Upper lobe of left lung (tissue), 6 donors: ENCODE measurements around the gene ADAMTS17. TPM values are rescaled to one million over a fixed set of nuclear protein-coding genes. Genes with fewer than 3 reads are reported as not detected.

Source experiments
- ATAC-seq, 2 donors: fragments of 200-7000 bp; cut with Tn5 transposase; one replicate each; pipeline ENCODE4 v1.9.1; 2022; ENCODE audit warnings: mild to moderate bottlenecking in 2 of 2, moderate library complexity in 2 of 2; ENCODE audit not compliant: low FRiP score in 2 of 2
- DNase-seq, 2 donors: peaks; one replicate each; pipeline ENCODE4 v3.0.0-alpha.2; 2019 to 2020
- H3K27ac ChIP-seq, 4 donors: fragments of 200-600 bp; sonication (generic); one replicate each; pipeline ENCODE4 v1.5.1; 2016 to 2019
- H3K27me3 ChIP-seq, 4 donors: fragments of 200-600 bp; sonication (generic); one replicate each; pipeline ENCODE4 v1.5.1; 2017 to 2019
- H3K36me3 ChIP-seq, 4 donors: fragments of 200-600 bp; sonication (generic); one replicate each; pipeline ENCODE4 v1.5.1; 2016 to 2019
- H3K4me1 ChIP-seq, 4 donors: fragments of 200-600 bp; sonication (generic); one replicate each; pipeline ENCODE4 v1.5.1; 2018 to 2019
- H3K4me3 ChIP-seq, 4 donors: fragments of 200-600 bp; sonication (generic); one replicate each; pipeline ENCODE4 v1.5.1; 2017 to 2019; ENCODE audit warnings: mild to moderate bottlenecking in 2 of 4, moderate library complexity in 1 of 4
- H3K9me3 ChIP-seq, 4 donors: fragments of 200-600 bp; sonication (generic); one replicate each; pipeline ENCODE4 v1.5.1; 2018 to 2019
- EP300 ChIP-seq, 4 donors: sonication (generic); formaldehyde crosslinking; IDR thresholded peaks; one replicate each; pipeline ENCODE4 v1.5.1; 2017; ENCODE audit warnings: antibody characterized with exemption in 4 of 4, control low read depth in 2 of 4
- POLR2A ChIP-seq, 4 donors: fragments of 450-650 bp; IDR thresholded peaks; one replicate each; pipeline ENCODE4 v1.5.1; 2016 to 2017; ENCODE audit warnings: antibody characterized with exemption in 4 of 4, mild to moderate bottlenecking in 2 of 4
- POLR2AphosphoS5 ChIP-seq, 2 donors: sonication (generic); formaldehyde crosslinking; IDR thresholded peaks; one replicate each; pipeline ENCODE4 v1.5.1; 2017; ENCODE audit warnings: antibody characterized with exemption in 2 of 2
- WGBS, 2 donors: methylation state at CpG; one replicate each; pipeline ENCODE4 v1.1.5; 2017 to 2018; 5-methylcytosine and 5-hydroxymethylcytosine counted together
- total RNA-seq, 6 donors: library from RNA; depleted of rRNA in 4 of 6; stranded (reverse); fragments of >200 nt in 4 of 6; gene quantifications; one replicate each; pipeline versions ENCODE4 v1.1.0 to v1.2.1, GENCODE V29; 2016 to 2021
- TF ChIP-seq, protein P1 (sequence below), 6 experiments: fragments of 450-650 bp in 4 of 6; fragments of 200-600 bp in 2 of 6; sonication (generic) in 2 of 6; IDR thresholded peaks; one replicate each; pipeline ENCODE4 v1.5.1; 2016 to 2019; ENCODE audit warnings: antibody characterized with exemption in 6 of 6
- donor health status: DM: no; HTN: no; CAD: no; lungs with moderate emphysema.
- donor health status: DM: no; HTN: yes; CAD: no; lungs with severe emphysema.

Gene ADAMTS17
- total RNA-seq, 6 donors from 2014 or later, result 3.2 to 11.5 (median 5.7) TPM

DNA sequence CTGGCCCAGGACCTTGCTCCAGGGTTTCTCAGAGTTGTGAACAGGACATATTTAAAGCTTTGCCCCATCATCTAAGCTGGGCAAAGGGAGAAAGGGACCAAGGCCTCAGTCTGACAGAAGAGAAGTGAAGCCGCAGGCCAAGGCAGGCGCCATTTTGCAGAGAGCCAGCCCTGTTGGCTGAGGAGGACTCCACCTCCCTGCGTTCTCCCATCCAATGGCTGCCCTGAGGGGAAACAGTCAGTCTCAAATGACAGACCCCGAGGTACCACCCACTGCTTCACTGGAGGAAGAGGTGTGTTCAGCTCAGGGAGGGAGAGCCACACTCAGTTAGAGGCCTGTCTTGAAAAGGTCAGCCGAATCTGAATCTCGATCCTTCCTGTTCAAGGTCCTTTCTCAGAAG is 86.1 kb downstream of the ADAMTS17 start:
- no peak overlapping the region for H3K4me3 ChIP-seq
- H3K4me1 ChIP-seq, result no peaks in the 10 kb centered on the region
- no peaks in the 10 kb centered on the region for H3K27me3 ChIP-seq
- no peak overlapping the region for H3K27ac ChIP-seq
- ATAC-seq (no peak), DNase-seq (peak in 1 of 2 donors; percentile 6)
- WGBS, 2 donors, result 92 to 94% methylated on average over 4 to 6 of the region's 6 CpGs
- TF ChIP-seq EP300 (IDR thresholded peaks at IDR 0.05) (no peak), POLR2AphosphoS5 (IDR thresholded peaks at IDR 0.05) (no peak)
- TF ChIP-seq, protein P1, sequence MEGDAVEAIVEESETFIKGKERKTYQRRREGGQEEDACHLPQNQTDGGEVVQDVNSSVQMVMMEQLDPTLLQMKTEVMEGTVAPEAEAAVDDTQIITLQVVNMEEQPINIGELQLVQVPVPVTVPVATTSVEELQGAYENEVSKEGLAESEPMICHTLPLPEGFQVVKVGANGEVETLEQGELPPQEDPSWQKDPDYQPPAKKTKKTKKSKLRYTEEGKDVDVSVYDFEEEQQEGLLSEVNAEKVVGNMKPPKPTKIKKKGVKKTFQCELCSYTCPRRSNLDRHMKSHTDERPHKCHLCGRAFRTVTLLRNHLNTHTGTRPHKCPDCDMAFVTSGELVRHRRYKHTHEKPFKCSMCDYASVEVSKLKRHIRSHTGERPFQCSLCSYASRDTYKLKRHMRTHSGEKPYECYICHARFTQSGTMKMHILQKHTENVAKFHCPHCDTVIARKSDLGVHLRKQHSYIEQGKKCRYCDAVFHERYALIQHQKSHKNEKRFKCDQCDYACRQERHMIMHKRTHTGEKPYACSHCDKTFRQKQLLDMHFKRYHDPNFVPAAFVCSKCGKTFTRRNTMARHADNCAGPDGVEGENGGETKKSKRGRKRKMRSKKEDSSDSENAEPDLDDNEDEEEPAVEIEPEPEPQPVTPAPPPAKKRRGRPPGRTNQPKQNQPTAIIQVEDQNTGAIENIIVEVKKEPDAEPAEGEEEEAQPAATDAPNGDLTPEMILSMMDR (IDR thresholded peaks at IDR 0.05), result no peak
- H3K9me3 ChIP-seq, result no peaks in the 10 kb centered on the region
- no peaks in the 10 kb centered on the region for H3K36me3 ChIP-seq

DNA sequence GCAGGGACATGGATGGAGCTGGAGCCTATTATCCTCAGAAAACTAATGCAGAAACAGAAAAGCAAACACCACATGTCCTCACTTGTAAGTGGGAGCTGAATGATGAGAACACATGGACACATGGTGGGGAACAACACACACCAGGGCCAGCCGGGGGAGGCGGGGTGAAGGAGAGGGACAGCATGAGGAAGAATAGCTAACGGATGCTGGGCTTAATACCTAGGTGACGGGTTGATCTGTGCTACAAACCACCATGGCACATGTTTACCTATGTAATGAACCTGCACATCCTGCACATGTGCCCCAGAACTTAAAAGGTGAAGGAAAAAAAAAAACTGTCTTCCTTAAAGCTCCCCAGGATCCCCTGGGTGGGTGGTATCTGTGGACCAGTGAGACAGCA is 87.1 kb downstream of the ADAMTS17 start:
- Histone ChIP-seq H3K4me3 (no peak overlapping the region), H3K36me3 (no peaks in the 10 kb centered on the region), H3K9me3 (no peaks in the 10 kb centered on the region), H3K27ac (no peak overlapping the region), H3K27me3 (no peaks in the 10 kb centered on the region), H3K4me1 (no peaks in the 10 kb centered on the region)
- 70 to 82% methylated on average over 4 of the region's 4 CpGs for WGBS, 2 donors
- ATAC-seq, result no peak
- TF ChIP-seq POLR2A (IDR thresholded peaks at IDR 0.05), result no peak
- TF ChIP-seq, protein P1 (IDR thresholded peaks at IDR 0.05), result no peak
- no peak for TF ChIP-seq POLR2AphosphoS5 (IDR thresholded peaks at IDR 0.05)
- no peak for TF ChIP-seq EP300 (IDR thresholded peaks at IDR 0.05)
- DNase-seq, result peak in 1 of 2 donors; percentile 4

DNA sequence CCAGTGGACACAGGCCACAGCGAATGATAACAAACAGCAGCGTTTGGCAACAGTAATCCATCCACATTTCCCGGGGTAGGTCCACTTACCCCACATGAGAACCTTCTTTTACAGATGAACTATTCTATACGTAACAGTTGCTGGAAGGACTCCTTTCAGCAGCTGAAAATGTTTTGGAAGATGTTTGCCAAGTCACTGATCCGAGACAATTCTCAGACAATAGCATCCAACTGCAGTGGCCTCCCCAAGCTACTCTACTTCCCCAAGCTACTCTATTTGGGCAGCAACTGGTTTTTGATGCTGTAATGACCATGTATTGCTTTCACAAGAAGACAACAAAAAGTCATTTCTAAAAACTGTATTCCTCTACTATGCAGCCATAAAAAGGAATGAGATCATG is 87.5 kb downstream of the ADAMTS17 start:
- peak in 1 of 2 donors; percentile 3 for DNase-seq
- Histone ChIP-seq H3K4me3 (no peak overlapping the region), H3K4me1 (no peaks in the 10 kb centered on the region), H3K36me3 (no peaks in the 10 kb centered on the region), H3K27ac (no peak overlapping the region), H3K27me3 (no peaks in the 10 kb centered on the region), H3K9me3 (no peaks in the 10 kb centered on the region)
- ATAC-seq, result no peak
- TF ChIP-seq POLR2AphosphoS5 (IDR thresholded peaks at IDR 0.05), result no peak
- TF ChIP-seq EP300 (IDR thresholded peaks at IDR 0.05), result no peak
- no peak for TF ChIP-seq POLR2A (IDR thresholded peaks at IDR 0.05)
- 55 to 69% methylated on average over 5 of the region's 5 CpGs for whole genome bisulfite sequencing, 2 donors

GRCh38 chr15:100253640-100254039 is 88.1 kb downstream of the ADAMTS17 start:
- no peak overlapping the region for H3K4me3 ChIP-seq
- WGBS, 2 donors, result 58 to 69% methylated on average over 1 of the region's 1 CpG
- no peak overlapping the region for H3K27ac ChIP-seq
- H3K9me3 ChIP-seq, result no peaks in the 10 kb centered on the region
- DNase-seq (no peak), ATAC-seq (no peak)
- no peaks in the 10 kb centered on the region for H3K36me3 ChIP-seq
- H3K27me3 ChIP-seq, result no peaks in the 10 kb centered on the region
- TF ChIP-seq POLR2A (IDR thresholded peaks at IDR 0.05) (no peak), EP300 (IDR thresholded peaks at IDR 0.05) (no peak), POLR2AphosphoS5 (IDR thresholded peaks at IDR 0.05) (no peak)
- TF ChIP-seq, protein P1 (IDR thresholded peaks at IDR 0.05), result no peak
- H3K4me1 ChIP-seq, result no peaks in the 10 kb centered on the region

DNA sequence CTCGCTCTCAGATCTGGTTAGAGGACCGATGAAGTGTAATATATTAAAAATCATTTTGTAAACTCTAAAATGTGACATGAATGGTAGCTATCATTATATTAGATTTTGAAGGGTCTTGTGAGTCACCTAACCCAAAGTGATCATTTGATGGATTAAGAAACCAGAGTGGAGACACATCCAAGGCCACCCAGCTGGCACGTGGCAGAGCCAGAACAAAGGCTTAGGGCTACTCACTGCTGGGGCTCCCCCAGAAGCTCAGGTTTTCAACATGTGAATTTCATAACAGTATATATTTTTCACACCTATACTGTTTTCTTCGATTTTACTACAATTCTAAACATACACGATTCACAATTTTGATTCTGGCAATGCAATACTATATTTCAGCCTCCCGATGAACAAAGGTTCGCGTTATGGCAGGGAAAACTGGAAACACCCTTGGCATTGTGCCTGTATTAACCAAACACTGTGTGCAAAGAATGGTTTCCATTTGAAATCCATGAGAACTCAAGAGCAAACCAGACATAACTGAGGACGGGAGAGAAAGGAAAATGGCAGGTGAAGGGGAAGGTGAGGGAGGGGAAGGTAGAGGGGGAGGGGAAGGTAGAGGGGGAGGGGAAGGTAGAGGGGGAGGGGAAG is 88.9 kb downstream of the ADAMTS17 start:
- Histone ChIP-seq H3K27ac (no peak overlapping the region), H3K36me3 (no peaks in the 10 kb centered on the region), H3K27me3 (no peaks in the 10 kb centered on the region), H3K9me3 (no peaks in the 10 kb centered on the region), H3K4me3 (no peak overlapping the region), H3K4me1 (no peaks in the 10 kb centered on the region)
- no peak for ATAC-seq
- 73 to 74% methylated on average over 9 of the region's 9 CpGs for whole genome bisulfite sequencing, 2 donors
- DNase-seq, result peak in 1 of 2 donors; percentile 8
- TF ChIP-seq, protein P1 (IDR thresholded peaks at IDR 0.05), result no peak
- TF ChIP-seq EP300 (IDR thresholded peaks at IDR 0.05) (no peak), POLR2AphosphoS5 (IDR thresholded peaks at IDR 0.05) (no peak)
